SKM-1 (cell line): ENCODE data around the gene SRR.
"Not testable (repeated sequence)": the region's sequence is repeated elsewhere in the genome, so short reads cannot be mapped to it uniquely, and the experiment has no call there.

Experiments
- DNase-seq: peaks from one replicate; lab custom pipeline; 2025; ENCODE audit not compliant: unreplicated experiment; lab: John Stamatoyannopoulos, UW

SRR gene

DNA sequence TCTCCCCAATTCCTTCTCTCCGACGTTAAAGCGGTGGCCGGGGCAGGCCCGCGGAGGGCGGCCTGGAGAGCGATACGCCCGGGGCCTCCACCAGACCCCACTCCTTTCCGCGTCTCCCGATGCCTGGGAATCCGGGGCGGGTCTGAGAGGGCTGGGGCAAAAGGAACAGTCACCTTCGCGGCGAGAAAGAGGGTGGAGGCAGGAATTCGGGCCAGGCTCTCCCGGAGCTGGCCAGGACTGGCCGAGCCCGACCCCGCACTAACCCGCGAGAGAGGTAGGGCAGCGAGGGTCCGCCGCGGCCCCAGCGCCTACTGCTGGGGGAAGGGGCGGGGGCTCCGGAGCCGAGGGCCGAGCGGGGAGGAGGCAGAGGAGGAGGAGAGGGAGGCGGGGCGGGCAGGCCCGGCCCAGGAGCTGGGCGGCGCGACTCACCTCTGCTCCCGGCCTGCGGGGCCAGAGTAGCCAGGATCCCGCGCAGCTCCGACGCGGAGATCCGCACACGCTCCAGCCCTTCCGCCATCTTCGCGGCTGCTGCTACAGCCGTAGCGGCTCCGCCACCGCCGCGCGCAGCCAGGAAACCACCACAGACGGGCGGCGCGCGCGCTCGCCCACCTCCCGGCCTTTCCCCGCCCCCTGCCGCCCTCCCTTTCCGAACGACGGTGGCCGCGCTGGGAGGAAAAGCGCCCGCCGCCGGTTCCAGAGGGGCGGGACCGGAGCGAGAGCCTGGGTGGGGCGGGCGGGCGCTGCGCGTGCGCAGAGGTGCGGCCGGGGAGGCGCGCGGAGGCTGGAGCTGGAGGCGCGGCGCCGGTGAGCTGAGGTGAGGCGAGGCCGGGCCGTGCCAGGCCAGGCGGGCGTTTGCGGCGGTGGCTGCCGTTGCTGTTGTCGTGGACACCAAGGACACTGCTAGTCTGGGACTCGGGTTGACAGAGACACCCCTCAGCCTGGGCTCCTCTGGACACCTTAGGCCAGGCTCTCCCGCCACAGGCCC lies at the start of gene SRR, which contains the start of gene SMG6:
TSS of gene SRR (plus strand) at position 747 of the 985 bp plus-strand sequence. CDS start 11,611 bp downstream, outside the sequence.
TSS of gene SMG6 (minus strand) at position 582 of the 985 bp plus-strand sequence. CDS start at position 517, 65 bp downstream.
- peak; percentile 49 for DNase-seq

GRCh38 chr17:2258830-2259229 lies 44.9 kb upstream of the SRR start:
- DNase-seq, result not testable (repeated sequence)

DNA sequence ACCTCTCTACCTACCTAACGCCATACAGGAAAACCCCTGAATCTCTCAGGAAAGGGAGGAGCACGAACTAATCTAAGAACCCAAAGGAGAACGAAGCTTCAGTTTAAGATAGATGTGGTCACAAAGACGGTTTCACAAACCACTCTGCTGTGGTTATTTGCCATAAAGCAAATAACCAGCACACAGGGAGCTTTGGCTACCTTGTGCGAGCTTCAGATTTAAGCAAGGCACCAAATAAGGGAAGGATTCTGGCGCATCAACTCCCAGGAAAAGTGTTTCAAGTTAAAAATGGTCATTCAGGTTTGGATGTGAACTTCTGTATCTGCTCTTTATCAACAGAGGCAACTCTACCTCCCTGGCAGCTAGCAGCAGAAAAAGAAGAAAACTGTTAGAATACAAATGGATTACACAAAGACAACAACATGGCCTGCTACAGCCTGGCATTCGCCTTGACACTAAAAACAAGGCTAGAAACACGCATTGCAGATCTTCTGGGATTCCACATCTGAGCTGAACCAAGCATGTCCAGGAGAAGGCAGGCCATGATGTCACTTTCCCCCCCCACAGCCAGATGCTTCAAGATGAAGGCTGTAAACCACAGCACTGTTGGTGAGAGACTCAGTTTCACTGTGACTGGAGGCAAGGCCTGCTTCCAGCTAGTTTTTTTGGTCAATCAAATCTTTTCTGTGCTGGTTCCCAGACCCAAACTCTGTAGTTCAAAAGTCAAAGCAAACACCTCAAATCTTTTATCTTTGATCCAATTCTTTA lies 43.8 kb upstream of the SRR start:
- DNase-seq, result no peak

DNA sequence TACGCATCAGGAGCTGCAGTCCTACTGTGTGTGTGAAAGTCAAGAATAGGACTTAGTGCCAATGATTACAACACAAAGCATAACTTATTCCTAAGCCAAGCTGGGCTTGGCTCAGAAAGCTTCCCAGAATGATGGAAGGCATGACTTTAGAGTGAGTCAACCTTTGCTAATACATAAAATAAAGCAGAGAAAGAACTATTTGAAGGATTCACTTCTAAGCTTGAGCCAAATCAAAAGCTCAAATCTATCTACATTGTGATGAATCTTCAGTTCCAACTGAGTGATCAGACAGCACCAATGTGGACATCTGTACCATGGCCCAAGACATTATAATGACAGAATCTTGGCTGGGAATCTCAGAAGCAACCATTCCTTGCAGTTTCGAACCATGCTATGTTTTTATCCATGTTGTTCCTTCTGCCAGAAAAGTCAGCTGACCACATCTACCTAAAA lies 41.6 kb upstream of the SRR start:
- DNase-seq, result no peak

GRCh38 chr17:2263183-2264066 lies 40.3 kb upstream of the SRR start:
- DNase-seq, result no peak

DNA sequence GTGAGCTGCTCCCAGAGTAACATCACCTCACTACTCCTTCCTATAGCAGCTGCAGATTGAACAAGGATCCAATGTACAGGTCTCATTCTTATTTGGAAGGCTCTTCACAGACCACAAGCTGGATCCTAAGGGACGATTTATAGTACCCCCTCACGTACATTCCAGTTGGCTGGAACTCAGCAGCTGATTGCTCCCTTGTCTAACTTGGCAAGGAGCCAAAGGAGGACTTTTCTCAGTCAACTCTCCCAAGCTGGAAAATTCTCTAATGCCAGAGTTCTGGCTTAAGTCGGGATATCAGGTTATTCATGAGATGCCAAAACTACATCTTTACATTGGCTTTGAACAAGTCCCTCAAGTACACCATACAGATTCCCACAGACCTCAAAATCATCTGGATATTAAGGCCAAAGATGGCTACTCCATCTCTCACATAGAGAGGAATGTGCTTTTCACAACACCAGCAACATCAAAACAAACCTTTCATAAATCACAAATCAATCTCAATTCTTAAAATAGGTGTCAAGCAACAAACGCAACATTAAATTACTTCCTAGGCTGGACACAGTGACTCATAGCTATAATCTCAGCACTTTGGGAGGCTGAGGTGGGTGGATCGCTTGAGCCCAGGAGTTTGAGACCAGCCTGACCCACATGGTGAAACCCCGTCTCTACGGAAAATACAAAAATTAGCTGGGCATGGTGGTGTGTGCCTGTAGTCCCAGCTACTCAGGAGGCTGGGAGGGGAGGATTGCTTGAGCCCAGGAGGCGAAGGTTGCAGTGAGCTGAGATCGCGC lies 39.5 kb upstream of the SRR start:
- no peak for DNase-seq

GRCh38 chr17:2265166-2265565 lies 38.6 kb upstream of the SRR start:
- DNase-seq, result not testable (repeated sequence)

DNA sequence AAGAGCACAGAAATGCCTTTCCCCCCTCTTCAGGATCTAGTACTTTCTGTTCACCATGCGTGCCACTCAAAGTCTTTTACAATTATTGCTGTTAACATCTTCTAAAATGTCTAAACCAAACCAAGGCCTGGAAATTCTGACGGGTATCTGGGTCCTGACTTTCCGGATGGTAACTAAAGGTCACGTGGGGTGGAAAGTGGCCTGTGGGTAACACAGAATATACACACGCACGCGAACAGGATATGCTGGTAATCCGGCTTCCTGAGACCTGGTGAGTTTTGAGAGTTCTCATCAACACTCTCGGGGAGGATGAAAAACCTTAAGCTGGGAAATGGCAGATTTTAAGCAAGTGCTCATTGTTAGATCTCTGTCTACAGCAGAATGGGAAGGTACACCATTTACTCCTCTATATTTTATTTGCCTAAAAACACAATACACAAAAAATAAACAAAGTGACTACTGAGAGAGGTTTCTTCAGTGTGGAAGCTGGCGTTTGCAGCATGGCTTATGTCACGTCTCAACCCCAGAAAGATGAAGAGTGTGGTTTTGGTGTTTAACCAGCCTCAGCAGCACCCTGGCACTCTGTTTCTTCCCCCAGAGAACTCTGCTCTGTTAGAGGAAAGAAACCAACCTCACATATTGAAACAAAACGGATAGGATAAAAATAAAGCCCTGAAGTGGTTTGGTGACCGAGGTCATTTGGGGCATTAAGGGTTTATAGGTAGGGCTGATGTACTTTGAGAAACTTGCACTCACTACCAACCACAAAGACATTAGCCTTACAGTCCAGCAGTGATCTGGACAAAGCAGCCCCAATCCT lies 37.5 kb upstream of the SRR start:
- DNase-seq, result no peak

DNA sequence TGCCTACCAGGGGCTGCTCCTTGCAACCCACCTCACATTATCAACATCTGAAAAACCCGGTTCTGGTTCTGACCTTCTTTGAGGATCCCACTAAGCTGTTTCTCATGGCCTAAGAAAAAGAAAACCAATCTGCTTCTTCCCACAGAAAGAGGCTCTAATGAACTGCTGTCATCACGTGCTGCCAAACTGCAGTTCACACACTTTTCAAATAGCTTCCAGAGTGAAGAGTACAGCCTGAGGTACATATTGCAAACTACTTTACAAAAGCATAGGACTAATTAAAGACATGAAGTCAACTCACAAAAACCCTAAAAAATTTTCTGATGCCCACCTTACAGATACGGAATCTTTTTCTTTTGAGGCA lies 36.9 kb upstream of the SRR start:
- no peak for DNase-seq

GRCh38 chr17:2267354-2267753 lies 36.4 kb upstream of the SRR start:
- DNase-seq, result no peak

- DNase-seq, result no peak
Measured at GRCh38 chr17:2271985-2272702, 31.6 kb upstream of the SRR start.

GRCh38 chr17:2274414-2274813 lies 29.3 kb upstream of the SRR start:
- DNase-seq, result no peak

- no peak for DNase-seq
Measured at GRCh38 chr17:2275722-2276121, 28.0 kb upstream of the SRR start.

- no peak for DNase-seq
Measured at GRCh38 chr17:2277429-2278170, 26.1 kb upstream of the SRR start.

- DNase-seq, result no peak
Measured at GRCh38 chr17:2279707-2280106, 24.0 kb upstream of the SRR start.

DNA sequence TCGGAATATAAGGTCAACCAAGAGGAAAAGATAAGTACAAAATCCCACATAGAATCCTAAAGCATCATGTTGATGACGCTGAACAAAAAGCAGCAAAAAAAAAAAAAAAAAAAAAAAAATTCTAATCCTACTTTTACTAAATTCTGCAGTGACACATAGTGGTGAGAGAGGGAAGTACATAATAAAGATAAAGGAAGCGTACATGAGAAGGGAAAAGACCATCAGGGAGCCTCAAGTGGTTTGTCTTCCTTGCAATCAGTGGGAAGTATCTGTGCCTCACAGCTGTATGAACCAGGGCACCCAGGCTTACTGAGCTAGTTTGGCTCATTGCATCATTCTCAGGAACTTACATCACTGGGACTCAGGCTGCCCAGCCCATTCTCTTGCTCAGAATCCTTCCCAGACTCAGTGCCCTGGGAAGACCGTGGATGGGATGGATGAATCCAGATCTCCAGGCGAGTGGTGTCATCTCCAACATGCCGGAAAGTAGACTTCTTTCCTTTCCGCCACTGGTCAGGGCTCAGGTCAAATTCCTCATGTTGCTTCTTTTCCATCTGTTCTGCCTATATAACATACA lies 21.4 kb upstream of the SRR start:
- DNase-seq, result peak; percentile 14

DNA sequence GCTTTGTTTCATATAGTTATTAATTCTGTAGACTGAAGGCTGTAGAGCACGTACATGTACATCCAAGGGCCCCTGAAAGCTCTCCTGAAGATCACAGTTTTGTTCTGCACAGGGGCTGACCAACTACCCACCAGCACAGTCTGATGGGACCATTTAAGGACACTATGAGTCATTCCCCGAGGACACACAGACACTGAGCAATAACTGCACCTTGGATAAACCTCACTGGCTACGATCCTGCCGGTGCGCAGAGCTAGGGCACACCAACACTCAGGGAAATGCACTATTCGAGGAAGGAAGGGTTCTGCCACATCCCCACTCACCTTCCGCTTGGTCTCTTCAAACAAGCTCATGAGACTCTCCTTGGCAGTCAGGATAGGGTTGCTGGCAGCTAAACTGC lies 20.4 kb upstream of the SRR start:
- no peak for DNase-seq
